Esophagus muscularis mucosa (tissue), 4 donors: ENCODE measurements around the gene FBXO8. TPM values are rescaled to one million over a fixed set of nuclear protein-coding genes. Genes with fewer than 3 reads are reported as not detected.
A peak's percentile ranks its signal among the peaks of the same experiment; 100 is the strongest.

ENCODE experiments used
- DNase-seq: peaks from one replicate; pipeline ENCODE4 v3.0.0-alpha.2; 2017; ENCODE audit errors: extremely low spot score
- H3K27ac ChIP-seq, 4 donors: fragments of 200-600 bp; sonication (generic); replicated peaks in 1 of 4; 1 replicate in 3 of 4; 2 replicates in 1 of 4; pipeline ENCODE4 v1.5.1; 2016 to 2019; ENCODE audit warnings: mild to moderate bottlenecking in 1 of 4
- H3K27me3 ChIP-seq, 4 donors: fragments of 200-600 bp; sonication (generic); one replicate each; pipeline versions ENCODE4 v1.5.1 to v1.6.0; 2016 to 2019
- H3K36me3 ChIP-seq, 4 donors: fragments of 200-600 bp; sonication (generic); one replicate each; pipeline ENCODE4 v1.5.1; 2016 to 2019
- H3K4me1 ChIP-seq, 4 donors: fragments of 200-600 bp; sonication (generic); one replicate each; pipeline ENCODE4 v1.5.1; 2016 to 2019
- H3K4me3 ChIP-seq, 4 donors: fragments of 200-600 bp; sonication (generic); 1 replicate in 2 of 4; 2 replicates in 2 of 4; pipeline ENCODE4 v1.5.1; 2016 to 2019; ENCODE audit warnings: mild to moderate bottlenecking in 4 of 4, moderate library complexity in 1 of 4
- H3K9me3 ChIP-seq, 4 donors: fragments of 200-600 bp; sonication (generic); 1 replicate in 3 of 4; 2 replicates in 1 of 4; pipeline ENCODE4 v1.5.1; 2016 to 2019
- EP300 ChIP-seq: sonication (generic); formaldehyde crosslinking; IDR thresholded peaks from one replicate; pipeline ENCODE4 v1.6.1; 2017; ENCODE audit warnings: antibody characterized with exemption
- POLR2A ChIP-seq: fragments of 450-650 bp; IDR thresholded peaks from one replicate; pipeline ENCODE4 v1.6.1; 2017; ENCODE audit warnings: antibody characterized with exemption, moderate library complexity, mild to moderate bottlenecking, low read depth
- POLR2AphosphoS5 ChIP-seq, 2 donors: sonication (generic); formaldehyde crosslinking; IDR thresholded peaks; one replicate each; pipeline ENCODE4 v1.6.1; 2017; ENCODE audit warnings: antibody characterized with exemption in 2 of 2
- WGBS: methylation state at CpG from one replicate; pipeline ENCODE4 v1.1.5; 2018; 5-methylcytosine and 5-hydroxymethylcytosine counted together
- intact Hi-C: fragments of 100-400 bp; cut with DNase I; formaldehyde crosslinking; loops from one replicate; pipeline ENCODE4 v1.15.1; 2023
- total RNA-seq, 4 donors: library from RNA; depleted of rRNA; stranded (reverse); fragments of >200 nt; gene quantifications; one replicate each; pipeline versions ENCODE4 v1.1.0 to v1.2.1, GENCODE V29; 2016
- TF ChIP-seq, protein P1 (sequence below), 3 experiments: fragments of 200-600 bp in 2 of 3; fragments of 450-650 bp in 1 of 3; sonication (generic) in 2 of 3; IDR thresholded peaks; one replicate each; pipeline ENCODE4 v1.5.1; 2017 to 2019; ENCODE audit warnings: antibody characterized with exemption in 3 of 3, mild to moderate bottlenecking in 2 of 3, moderate library complexity in 1 of 3

Gene FBXO8, protein sequence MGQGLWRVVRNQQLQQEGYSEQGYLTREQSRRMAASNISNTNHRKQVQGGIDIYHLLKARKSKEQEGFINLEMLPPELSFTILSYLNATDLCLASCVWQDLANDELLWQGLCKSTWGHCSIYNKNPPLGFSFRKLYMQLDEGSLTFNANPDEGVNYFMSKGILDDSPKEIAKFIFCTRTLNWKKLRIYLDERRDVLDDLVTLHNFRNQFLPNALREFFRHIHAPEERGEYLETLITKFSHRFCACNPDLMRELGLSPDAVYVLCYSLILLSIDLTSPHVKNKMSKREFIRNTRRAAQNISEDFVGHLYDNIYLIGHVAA
- total RNA-seq: 10 to 100 TPM; 32.0 to 48.0 (median 45.5) TPM

DNA sequence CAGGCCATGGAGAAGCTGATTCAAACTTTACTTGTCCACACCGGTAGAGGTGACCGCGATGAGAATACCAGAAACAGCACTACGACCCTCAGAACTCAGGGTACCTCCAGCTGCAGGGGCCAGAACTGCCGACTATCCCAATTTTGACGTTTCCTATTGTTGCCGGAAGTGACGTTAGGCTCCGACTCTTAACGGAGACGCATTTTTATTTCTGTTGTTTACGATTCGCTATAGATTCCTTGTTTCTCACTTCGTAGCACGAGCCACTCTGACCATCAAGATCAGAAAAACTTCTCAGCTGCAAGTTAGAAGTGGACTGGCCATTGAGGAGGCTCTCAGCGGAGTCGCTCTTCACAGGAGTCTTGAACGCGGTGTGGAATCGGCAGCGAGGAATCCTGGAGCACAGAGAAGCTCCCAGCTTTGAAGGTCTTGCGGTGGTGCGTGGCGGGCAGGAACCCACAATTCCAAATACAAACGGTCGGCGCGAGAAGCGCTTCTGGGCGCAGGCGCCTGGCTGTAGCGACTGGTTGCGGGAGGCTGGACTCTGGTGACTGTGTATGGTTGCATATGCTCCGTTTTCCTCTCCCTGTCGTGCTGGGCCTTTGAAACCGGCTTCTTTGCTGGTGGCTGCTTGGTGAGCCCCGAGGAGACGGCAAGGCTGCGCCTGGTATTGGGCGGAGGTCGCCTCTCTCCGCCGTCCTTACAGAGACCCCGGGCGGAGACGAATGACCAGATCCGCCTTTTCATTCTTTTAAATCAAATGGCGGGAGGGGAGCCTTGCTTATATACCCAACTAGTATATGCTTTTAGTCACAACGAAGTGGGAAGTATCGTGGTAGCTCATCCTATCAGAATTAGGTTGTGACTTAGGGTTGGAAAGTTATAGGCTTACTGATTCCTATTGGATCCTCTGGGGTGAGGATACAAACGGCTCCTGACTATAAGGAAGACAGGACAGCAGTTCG lies at the start of gene FBXO8, which contains the start of gene CEP44:
FBXO8 (minus strand) TSS at position 161 of the 965 bp plus-strand sequence. CDS start 20,575 bp downstream, outside the sequence.
CEP44 (plus strand) TSS at position 405 of the 965 bp plus-strand sequence. CDS start 15,211 bp downstream, outside the sequence.
- H3K27me3 ChIP-seq: no peaks in the 10 kb centered on the region
- intact Hi-C loops: no loop called here
- peak within 1 kb of the TSS; percentile 88 to 98 (median 94) for H3K27ac ChIP-seq
- H3K36me3 ChIP-seq: no peaks in the 10 kb centered on the region
- TF ChIP-seq, protein P1, sequence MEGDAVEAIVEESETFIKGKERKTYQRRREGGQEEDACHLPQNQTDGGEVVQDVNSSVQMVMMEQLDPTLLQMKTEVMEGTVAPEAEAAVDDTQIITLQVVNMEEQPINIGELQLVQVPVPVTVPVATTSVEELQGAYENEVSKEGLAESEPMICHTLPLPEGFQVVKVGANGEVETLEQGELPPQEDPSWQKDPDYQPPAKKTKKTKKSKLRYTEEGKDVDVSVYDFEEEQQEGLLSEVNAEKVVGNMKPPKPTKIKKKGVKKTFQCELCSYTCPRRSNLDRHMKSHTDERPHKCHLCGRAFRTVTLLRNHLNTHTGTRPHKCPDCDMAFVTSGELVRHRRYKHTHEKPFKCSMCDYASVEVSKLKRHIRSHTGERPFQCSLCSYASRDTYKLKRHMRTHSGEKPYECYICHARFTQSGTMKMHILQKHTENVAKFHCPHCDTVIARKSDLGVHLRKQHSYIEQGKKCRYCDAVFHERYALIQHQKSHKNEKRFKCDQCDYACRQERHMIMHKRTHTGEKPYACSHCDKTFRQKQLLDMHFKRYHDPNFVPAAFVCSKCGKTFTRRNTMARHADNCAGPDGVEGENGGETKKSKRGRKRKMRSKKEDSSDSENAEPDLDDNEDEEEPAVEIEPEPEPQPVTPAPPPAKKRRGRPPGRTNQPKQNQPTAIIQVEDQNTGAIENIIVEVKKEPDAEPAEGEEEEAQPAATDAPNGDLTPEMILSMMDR (IDR thresholded peaks at IDR 0.05): no peak
- TF ChIP-seq EP300 (no peak), POLR2A (no peak), POLR2AphosphoS5 (IDR thresholded peaks at IDR 0.05) (peak; percentile 57 to 65)
- peak; percentile 94 for DNase-seq
- H3K9me3 ChIP-seq: no peaks in the 10 kb centered on the region
- under 1% methylated on average over 39 of the region's 52 CpGs for WGBS
- peaks cover 20 to 40% (median 38%) of the 10 kb centered on the region in 4 donors for H3K4me1 ChIP-seq
- H3K4me3 ChIP-seq: peak within 1 kb of the TSS; percentile 60 to 87 (median 82)

DNA sequence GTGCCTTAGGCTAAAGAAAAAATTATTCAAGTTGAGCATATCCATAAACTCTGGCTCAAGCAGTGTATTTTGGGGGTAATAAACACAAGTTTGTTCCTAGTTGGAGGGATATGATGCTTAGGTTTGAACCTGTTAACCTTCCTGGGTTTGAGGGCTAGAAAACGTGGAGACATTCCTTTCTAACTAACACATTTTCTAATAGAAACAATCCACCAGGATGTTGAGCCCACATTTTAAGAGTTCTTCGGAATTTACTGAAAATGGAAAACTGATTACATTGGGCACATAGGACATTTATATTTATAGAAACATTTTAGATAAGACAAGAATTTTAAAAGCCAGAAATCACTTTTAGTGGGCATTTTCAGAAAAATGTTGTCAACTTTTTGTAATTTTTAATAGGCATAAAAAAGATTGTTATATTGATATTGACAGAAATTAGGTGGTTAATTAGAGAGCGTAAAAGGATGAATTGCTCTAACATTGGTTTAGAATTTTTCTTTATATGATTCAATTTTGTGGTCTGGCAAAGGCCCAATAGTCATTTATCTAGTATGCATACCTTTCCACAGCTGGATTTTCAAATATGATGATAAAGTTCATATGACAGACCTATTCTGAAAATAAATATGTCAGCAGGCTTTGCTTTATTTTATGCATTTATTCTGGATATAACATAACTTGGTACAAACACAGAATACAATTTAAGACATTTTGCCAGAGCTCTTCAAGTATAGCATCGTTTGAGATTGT lies 49.5 kb upstream of the FBXO8 start:
- no peak for TF ChIP-seq POLR2AphosphoS5 (IDR thresholded peaks at IDR 0.05)
- TF ChIP-seq EP300: no peak
- TF ChIP-seq POLR2A: no peak
- TF ChIP-seq, protein P1 (IDR thresholded peaks at IDR 0.05): no peak
- no peaks in the 10 kb centered on the region for H3K9me3 ChIP-seq
- no peaks in the 10 kb centered on the region for H3K27me3 ChIP-seq
- H3K4me1 ChIP-seq: no peaks in the 10 kb centered on the region
- intact Hi-C loops: no loop called here
- WGBS: 62% methylated on average over 4 of the region's 4 CpGs
- H3K27ac ChIP-seq: no peak overlapping the region
- no peak for DNase-seq
- H3K4me3 ChIP-seq: no peak overlapping the region
- peaks cover 0 to 4% (median 0%) of the 10 kb centered on the region in 4 donors for H3K36me3 ChIP-seq

DNA sequence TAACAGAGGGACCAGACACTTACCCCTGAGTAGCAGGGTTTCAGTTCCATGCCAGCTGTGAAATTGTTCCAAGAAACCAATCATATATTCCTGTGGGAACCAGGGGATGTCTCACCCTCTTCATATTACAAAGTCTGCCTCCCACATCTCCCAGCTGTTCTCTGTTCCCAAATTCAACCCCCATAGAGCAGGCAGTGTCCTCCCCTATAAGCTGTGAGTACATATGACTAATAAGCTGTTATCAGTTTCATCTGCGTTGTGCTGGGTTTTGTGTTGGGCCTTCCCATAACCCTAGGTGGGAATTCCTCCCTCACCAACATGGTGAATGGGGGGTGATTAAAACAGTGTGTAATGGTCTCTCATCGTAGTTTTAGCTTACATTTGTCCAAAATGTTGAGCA lies 41.3 kb upstream of the FBXO8 start:
- 90% methylated on average over 2 of the region's 2 CpGs for WGBS
- no peaks in the 10 kb centered on the region for H3K9me3 ChIP-seq
- intact Hi-C loops: no loop called here

DNA sequence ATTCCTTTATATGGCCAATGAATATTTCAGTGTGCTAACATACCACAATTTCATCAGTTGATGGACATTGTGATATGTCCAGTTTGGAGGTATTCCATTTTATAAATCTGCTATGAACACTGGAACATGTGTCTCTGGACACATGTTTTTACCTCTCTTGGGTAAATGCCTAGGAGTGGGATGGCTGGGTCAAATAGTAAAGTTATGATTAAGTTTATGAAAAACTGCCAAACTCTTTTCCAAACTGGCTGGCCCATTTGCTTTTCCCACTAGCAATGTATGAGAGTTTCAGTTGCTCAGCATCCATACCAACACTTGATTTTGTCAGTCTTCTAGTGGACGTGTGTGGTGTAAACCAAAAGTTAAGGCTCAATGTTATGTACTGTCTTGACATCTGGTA lies 40.8 kb upstream of the FBXO8 start:
- Histone ChIP-seq H3K4me3 (no peak overlapping the region), H3K9me3 (no peaks in the 10 kb centered on the region), H3K27ac (no peak overlapping the region), H3K27me3 (no peaks in the 10 kb centered on the region), H3K36me3 (peaks cover 0 to 5% (median 0%) of the 10 kb centered on the region in 4 donors), H3K4me1 (no peaks in the 10 kb centered on the region)
- WGBS: 93% methylated on average over 1 of the region's 1 CpG
- TF ChIP-seq POLR2A (no peak), EP300 (no peak), POLR2AphosphoS5 (IDR thresholded peaks at IDR 0.05) (no peak)
- TF ChIP-seq, protein P1 (IDR thresholded peaks at IDR 0.05): no peak
- intact Hi-C loops: no loop called here
- no peak for DNase-seq

More for the DNA sequence above, 41.3 kb upstream of the FBXO8 start:
- Histone ChIP-seq H3K36me3 (peaks cover 0 to 5% (median 0%) of the 10 kb centered on the region in 4 donors), H3K27me3 (no peaks in the 10 kb centered on the region), H3K27ac (no peak overlapping the region), H3K4me1 (no peaks in the 10 kb centered on the region), H3K4me3 (no peak overlapping the region)
- TF ChIP-seq, protein P1 (IDR thresholded peaks at IDR 0.05): no peak
- TF ChIP-seq EP300 (no peak), POLR2AphosphoS5 (IDR thresholded peaks at IDR 0.05) (no peak), POLR2A (no peak)
- DNase-seq: no peak
